ENCODE results near the gene TGFBR1. TPM values are rescaled to one million over a fixed set of nuclear protein-coding genes. Genes with fewer than 3 reads are reported as not detected.

TGFBR1 gene
- total RNA-seq, 2 donors from 2014 or later = 62.7 to 105 TPM

DNA sequence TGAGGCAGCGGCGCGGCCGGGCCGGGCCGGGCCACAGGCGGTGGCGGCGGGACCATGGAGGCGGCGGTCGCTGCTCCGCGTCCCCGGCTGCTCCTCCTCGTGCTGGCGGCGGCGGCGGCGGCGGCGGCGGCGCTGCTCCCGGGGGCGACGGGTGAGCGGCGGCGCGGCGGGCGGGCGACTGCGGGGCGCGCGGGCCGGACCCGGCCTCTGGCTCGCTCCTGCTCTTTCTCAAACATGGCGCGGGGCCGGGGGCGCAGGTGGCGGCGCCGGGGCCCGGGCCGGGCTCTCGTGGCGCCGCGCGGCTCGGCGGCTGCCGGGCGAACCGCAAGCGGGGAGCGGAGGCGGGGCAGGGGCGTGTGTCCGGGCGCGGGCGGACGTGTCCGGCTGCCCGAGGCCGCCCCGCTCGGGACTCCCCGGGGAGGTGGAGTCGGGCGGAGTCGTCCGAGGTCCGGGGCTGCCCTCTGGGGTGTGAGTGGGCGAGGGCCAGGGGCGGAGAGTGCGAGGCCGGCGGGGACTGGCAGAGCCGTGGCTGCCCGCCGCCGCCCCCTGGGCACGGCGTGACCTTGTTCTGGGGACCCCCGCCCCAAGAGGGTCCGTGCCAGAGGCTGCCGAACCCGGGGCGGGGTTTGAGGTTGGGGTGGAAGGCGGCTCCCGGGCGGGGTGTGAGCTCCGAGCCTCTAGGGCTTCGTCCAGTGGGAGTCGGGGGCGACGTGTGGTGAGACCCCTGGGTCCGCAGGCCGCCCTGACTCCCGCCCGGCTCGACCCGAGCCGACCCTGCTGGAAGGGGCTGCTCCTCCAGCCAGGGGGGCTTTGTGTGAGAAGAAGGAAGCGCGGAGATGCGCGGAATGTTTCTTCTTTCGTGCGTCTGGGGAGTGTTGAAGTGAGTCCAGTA, 485 bp downstream of the TGFBR1 start:
- Mint-ChIP-seq H3K27ac (peak overlapping the region; percentile 61 to 87), H3K36me3 (peaks cover 13% of the 10 kb centered on the region), H3K4me3 (peak overlapping the region; percentile 89), H3K27me3 (no peaks in the 10 kb centered on the region), H3K4me1 (ENCODE audit: low read depth in 2 of 2) (peaks cover 56 to 65% of the 10 kb centered on the region in 2 donors), H3K9me3 (no peaks in the 10 kb centered on the region)
- peak; percentile 79 to 87 for ATAC-seq
- DNase-seq (ENCODE audit: low spot score) = peak; percentile 95

DNA sequence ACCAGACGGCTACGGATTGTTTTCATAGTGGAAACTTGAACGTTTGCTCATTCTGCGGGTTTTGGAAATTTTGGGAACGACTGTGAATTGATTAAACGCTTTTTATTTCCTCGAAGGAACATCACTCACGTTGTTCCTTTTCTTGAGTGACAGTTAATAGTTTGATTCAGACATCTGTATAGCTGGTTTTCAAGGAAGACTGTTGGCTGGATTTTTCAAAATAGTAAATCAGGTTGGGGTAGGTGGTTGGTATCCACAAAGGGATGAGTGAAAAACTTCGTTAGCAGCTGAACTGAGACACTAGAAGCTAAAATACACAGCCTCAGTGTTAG, 1.1 kb downstream of the TGFBR1 start:
- H3K4me1 Mint-ChIP-seq (ENCODE audit: low read depth in 2 of 2) = peaks cover 56 to 66% of the 10 kb centered on the region in 2 donors
- peak overlapping the region; percentile 61 to 74 for H3K27ac Mint-ChIP-seq
- H3K27me3 Mint-ChIP-seq = no peaks in the 10 kb centered on the region
- H3K9me3 Mint-ChIP-seq = no peaks in the 10 kb centered on the region
- peak overlapping the region; percentile 89 for H3K4me3 Mint-ChIP-seq
- no peak for ATAC-seq
- H3K36me3 Mint-ChIP-seq = peaks cover 13% of the 10 kb centered on the region
- DNase-seq (ENCODE audit: low spot score) = no peak

DNA sequence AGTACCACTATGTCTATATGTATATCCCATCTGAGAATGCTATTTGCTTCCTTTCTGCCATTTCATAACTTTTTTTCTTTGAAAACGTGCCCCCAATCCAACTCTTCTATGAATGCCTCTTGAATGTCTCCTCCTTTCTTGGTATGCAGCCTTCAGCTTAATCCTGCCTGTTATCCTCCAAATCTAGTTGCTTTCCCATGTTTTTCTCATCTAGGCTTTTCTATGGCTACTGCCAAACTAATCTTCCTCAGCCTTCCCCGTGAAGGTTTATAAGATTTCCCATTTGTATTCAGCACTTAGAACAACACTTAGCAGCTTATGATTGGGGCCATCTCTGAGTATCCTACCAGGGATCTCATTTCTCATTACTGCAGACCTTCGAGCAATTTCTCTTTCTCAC, 2.5 kb downstream of the TGFBR1 start:
- no peak for ATAC-seq
- DNase-seq (ENCODE audit: low spot score) = no peak
- Mint-ChIP-seq H3K27ac (peak overlapping the region; percentile 61 to 74), H3K9me3 (no peaks in the 10 kb centered on the region), H3K4me3 (peak overlapping the region; percentile 89), H3K4me1 (ENCODE audit: low read depth in 2 of 2) (peaks cover 66 to 77% of the 10 kb centered on the region in 2 donors), H3K36me3 (peaks cover 14% of the 10 kb centered on the region), H3K27me3 (no peaks in the 10 kb centered on the region)

DNA sequence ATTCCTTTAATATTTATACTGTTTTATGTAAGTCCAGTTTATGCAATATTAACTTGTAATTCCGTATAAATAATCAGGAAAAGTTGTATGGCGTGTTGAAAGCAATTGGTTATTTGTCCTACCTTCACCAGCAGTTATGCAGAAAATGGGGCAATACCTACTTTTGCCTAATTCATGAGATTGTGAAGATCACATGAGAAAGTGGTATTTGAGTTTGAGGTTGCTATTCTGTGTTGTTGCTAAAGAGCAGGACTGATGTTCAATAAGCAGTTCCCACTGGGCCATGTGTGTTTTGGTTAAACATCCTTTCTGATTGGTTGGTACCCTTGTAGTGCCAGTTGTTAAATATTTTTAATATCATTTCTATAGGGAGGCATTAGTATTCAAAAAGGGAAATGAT, 3.2 kb downstream of the TGFBR1 start:
- Mint-ChIP-seq H3K36me3 (peaks cover 17% of the 10 kb centered on the region), H3K27ac (peak overlapping the region; percentile 61 to 74), H3K9me3 (no peaks in the 10 kb centered on the region), H3K27me3 (no peaks in the 10 kb centered on the region), H3K4me1 (ENCODE audit: low read depth in 2 of 2) (peaks cover 73 to 82% of the 10 kb centered on the region in 2 donors), H3K4me3 (peak overlapping the region; percentile 89)
- ATAC-seq (no peak), DNase-seq (ENCODE audit: low spot score) (no peak)

DNA sequence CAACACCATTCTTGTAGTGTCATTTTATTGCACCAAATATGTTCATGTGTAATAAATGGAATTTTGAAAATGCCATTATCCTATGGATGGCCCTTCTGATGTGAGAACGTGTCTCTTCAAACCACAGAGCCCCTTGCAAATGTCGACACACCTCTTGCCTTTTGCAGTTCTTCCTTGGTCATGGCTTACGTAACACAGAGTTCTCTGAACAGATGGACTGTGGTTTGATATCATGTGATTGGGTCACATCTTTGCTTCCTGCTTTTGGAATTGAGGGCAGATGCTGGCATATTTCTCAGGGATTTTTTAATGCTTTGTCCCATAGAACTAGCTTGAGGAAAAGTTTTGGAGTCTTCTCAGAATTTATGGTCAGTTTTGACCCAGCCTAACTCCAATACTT, 4.6 kb downstream of the TGFBR1 start:
- Mint-ChIP-seq H3K4me3 (peak overlapping the region; percentile 89), H3K36me3 (peaks cover 17% of the 10 kb centered on the region), H3K9me3 (no peaks in the 10 kb centered on the region)

DNA sequence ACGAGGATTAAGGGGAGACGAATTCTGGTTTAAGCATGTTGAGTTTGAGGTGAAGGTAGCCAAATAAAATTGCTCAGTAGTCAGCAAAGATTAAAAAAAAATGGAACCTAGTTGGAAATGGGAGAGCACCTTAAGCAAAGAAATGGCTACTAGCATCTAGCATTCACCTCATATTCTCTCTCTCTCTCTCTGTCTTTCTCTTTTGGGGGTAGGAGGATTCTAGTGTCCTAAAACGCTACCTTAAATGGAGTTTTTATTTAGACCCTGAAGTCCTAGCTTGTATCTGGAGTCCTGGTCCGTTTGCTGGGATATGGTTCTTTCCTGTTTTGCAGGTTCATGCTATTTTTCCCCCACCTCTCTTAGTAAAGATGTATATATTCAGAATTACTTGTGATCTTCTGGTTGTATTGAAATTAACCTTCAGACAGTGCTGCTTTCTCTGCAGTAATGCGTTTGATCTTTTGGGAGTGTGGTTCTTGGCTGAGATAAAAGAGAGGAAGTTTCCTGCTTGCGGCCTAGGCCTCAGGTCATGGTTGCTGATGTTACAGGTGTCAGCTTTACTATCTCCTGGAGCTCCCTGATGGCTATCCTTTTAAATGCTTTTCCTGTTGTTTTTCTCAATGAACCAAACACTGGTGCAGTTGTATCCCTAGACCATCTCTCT, 8.0 kb downstream of the TGFBR1 start:
- Mint-ChIP-seq H3K36me3 (peaks cover 17% of the 10 kb centered on the region), H3K4me1 (ENCODE audit: low read depth in 2 of 2) (peaks cover 80% of the 10 kb centered on the region in 2 donors), H3K27ac (peak overlapping the region; percentile 70 to 80), H3K4me3 (peak overlapping the region; percentile 87), H3K9me3 (no peaks in the 10 kb centered on the region), H3K27me3 (no peaks in the 10 kb centered on the region)
- ATAC-seq (peak in 1 of 2 donors; percentile 56), DNase-seq (ENCODE audit: low spot score) (no peak)

More for the DNA sequence above, 4.6 kb downstream of the TGFBR1 start:
- ATAC-seq (no peak), DNase-seq (ENCODE audit: low spot score) (no peak)
- no peaks in the 10 kb centered on the region for H3K27me3 Mint-ChIP-seq
- H3K4me1 Mint-ChIP-seq (ENCODE audit: low read depth in 2 of 2) = peaks cover 72 to 80% of the 10 kb centered on the region in 2 donors
- peak overlapping the region; percentile 61 to 74 for H3K27ac Mint-ChIP-seq

DNA sequence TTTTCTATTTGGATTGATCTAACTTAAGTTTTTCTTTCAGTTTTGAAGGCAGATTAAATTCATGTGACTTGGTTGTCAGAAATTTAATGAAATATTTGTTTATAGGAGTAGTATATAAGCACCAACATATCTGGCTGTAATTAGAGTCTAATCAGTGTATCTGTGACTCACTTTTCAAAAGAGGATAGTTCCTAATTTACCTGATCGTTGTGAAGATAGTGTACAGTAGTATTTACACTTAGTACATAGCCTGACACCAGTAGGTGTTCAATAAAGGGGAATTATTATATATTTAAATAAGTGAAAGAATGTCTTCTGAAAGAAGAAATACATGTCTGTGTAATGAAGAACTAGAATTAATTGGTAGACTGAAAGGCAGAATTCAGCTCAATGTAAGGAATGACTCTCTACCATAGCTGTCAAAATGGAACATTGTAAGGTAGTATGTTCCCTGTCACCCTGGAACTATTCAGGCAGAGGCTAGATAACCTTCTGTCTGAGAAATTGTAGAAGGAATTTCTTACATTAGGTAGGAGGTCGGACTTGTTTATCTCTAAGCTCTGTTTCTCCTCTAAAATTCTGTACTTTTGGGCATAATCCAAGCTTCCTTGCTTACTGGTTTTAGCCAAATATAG, 8.6 kb downstream of the TGFBR1 start:
- no peaks in the 10 kb centered on the region for H3K9me3 Mint-ChIP-seq
- no peaks in the 10 kb centered on the region for H3K27me3 Mint-ChIP-seq
- peaks cover 74 to 76% of the 10 kb centered on the region in 2 donors for H3K4me1 Mint-ChIP-seq (ENCODE audit: low read depth in 2 of 2)
- H3K4me3 Mint-ChIP-seq = peak overlapping the region; percentile 87
- no peak for ATAC-seq
- peaks cover 17% of the 10 kb centered on the region for H3K36me3 Mint-ChIP-seq
- peak overlapping the region; percentile 70 to 80 for H3K27ac Mint-ChIP-seq
- no peak for DNase-seq (ENCODE audit: low spot score)

DNA sequence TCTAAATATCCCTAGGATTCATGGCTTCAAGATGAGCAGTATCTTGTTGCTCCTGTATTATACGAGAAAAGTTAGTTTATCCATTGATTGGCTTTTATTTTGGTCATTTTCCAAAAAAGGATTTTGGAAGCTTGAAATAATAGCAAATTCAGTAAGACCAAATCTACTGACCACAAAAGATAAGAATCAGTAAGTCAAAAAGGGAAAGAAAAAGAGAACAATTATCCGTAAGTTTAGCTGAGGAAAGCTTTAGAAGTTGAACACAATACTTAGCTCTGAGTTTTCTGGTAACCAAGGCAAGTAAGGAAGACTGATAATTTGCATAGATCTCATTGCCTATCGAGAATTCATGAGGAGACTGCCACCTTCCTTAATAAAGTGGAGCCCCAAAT, 9.1 kb downstream of the TGFBR1 start:
- Mint-ChIP-seq H3K27ac (peak overlapping the region; percentile 70 to 80), H3K4me1 (ENCODE audit: low read depth in 2 of 2) (peaks cover 74 to 75% of the 10 kb centered on the region in 2 donors), H3K9me3 (no peaks in the 10 kb centered on the region), H3K36me3 (peaks cover 17% of the 10 kb centered on the region), H3K4me3 (peak overlapping the region; percentile 87), H3K27me3 (no peaks in the 10 kb centered on the region)
- DNase-seq (ENCODE audit: low spot score) (no peak), ATAC-seq (no peak)

DNA sequence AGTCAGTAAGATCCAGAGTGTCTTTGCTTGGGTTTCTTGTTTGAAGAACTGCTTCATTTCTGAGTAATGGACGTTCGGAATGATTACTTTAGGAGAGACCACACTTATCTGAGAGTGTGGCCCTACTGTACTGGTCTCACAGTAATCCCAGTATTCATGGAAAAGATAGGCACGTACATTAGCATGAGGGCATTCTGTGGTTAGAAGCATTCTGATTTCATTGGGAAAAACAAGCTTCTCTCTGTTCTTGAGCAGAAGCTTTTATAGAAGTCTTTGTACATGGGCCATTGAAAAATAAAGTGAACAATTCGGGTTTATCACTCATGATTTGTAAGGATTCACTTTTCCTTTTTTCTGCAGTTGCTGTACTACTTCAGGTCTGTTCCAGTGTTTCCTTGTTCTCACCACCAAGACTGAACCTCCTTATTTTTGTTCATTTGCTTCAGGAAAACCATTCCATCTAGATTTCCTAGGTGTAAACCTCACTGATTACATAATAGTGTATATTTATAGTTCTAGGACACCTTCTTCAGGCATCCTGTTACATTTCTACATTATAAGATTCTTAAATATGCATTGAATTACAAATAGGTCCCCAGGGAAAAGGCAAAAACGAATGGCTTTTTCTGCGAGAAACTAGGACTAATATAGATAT, 10.1 kb downstream of the TGFBR1 start:
- no peak for DNase-seq (ENCODE audit: low spot score)
- H3K36me3 Mint-ChIP-seq = peaks cover 13% of the 10 kb centered on the region
- no peaks in the 10 kb centered on the region for H3K27me3 Mint-ChIP-seq
- peaks cover 71 to 74% of the 10 kb centered on the region in 2 donors for H3K4me1 Mint-ChIP-seq (ENCODE audit: low read depth in 2 of 2)
- peak overlapping the region; percentile 70 to 80 for H3K27ac Mint-ChIP-seq
- H3K4me3 Mint-ChIP-seq = peak overlapping the region; percentile 87
- H3K9me3 Mint-ChIP-seq = no peaks in the 10 kb centered on the region
- no peak for ATAC-seq

DNA sequence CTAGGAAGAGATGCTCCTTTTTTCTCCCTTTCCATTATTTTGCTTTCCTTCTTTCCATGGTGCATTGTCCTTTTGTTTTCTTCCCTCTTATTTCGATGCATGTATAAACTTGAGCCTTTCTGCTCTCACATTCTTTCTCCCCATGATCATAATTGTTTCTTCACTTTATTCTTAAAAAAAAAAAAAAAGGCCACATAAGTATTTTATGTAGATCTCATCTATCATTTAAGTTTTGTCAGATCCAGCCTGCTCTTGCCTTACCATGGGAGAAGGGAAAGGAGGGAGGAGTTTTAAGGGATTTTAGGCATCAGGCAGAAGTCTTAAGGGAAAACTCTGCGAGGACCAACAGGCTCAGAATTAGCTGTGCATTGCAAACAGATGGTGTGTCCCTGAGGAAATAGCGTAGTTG, 11.1 kb downstream of the TGFBR1 start:
- no peaks in the 10 kb centered on the region for H3K27me3 Mint-ChIP-seq

DNA sequence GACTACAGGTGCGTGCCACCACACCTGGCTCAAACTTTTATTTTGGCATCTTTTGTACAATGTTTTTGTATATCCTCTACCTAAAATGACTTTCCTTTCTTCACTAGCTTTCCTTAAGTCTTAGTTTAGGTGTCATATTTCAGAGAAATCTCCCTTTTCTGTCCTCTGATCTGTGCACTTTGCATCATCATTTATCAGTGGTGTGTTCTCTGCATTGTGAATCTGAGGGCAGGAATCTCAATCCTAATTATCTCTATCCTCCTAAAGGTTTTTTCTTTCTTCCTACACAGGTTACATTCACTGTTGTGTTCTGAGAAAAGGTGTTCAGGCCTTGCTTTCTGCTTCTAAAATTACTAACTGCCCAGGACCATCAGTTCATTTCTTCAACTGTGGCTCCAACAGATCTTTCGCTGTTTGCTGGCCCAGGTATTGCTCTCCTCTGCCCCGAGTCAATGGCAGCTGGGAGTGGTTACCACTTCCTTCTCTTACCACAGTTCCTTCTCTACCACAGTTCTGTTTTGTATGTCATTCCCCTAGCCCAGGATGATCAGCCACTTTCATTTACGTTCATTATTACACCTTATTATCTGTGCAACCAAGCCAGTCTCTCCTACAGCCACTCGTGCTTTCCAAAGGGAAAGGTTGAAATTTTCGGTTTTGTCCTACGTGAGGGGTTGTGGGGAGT, 14.0 kb downstream of the TGFBR1 start:
- no peaks in the 10 kb centered on the region for H3K9me3 Mint-ChIP-seq
- H3K4me3 Mint-ChIP-seq = peak overlapping the region; percentile 90
- peak; percentile 96 to 99 for ATAC-seq
- peaks cover 10% of the 10 kb centered on the region for H3K36me3 Mint-ChIP-seq
- H3K27me3 Mint-ChIP-seq = no peaks in the 10 kb centered on the region
- DNase-seq (ENCODE audit: low spot score) = peak; percentile 70
- H3K27ac Mint-ChIP-seq = peak overlapping the region; percentile 81 to 84
- peaks cover 64 to 81% of the 10 kb centered on the region in 2 donors for H3K4me1 Mint-ChIP-seq (ENCODE audit: low read depth in 2 of 2)

More for the DNA sequence above, 11.1 kb downstream of the TGFBR1 start:
- DNase-seq (ENCODE audit: low spot score) = no peak
- Mint-ChIP-seq H3K9me3 (no peaks in the 10 kb centered on the region), H3K4me3 (no peak overlapping the region), H3K27ac (peak overlapping the region; percentile 33 to 76), H3K4me1 (ENCODE audit: low read depth in 2 of 2) (peaks cover 72 to 79% of the 10 kb centered on the region in 2 donors), H3K36me3 (peaks cover 9% of the 10 kb centered on the region)
- ATAC-seq = no peak

DNA sequence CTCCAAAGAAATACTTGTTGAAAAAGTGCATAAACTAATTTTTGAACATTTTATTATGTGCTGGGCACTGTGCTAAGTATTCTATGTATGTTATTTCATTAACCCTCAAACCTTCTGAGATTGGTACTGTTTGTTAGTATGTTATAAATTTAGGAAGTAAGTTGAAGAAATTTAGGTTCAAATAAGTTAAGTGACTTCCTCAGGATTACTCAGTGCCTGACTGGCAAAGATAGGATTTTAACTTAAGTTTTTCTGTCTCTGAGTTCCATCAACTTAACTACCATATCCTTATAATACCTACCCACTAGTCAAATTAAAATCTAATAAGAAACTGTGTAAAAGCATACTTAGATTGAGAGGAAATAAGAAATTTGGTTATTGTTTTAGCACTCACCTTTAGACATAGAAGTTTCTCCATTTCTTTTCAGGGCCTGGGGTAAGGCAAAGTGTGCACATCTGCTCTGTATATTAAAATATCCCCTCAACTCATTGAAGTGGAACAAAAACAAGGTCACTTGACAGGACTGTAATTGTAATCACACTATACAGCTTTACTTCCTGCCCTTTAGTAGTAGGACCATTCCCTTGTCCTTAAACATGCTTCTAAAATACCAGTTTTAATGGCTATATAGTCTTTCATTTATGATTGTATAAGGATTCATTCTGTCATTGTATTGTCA, 15.2 kb downstream of the TGFBR1 start:
- peaks cover 19% of the 10 kb centered on the region for H3K36me3 Mint-ChIP-seq
- DNase-seq (ENCODE audit: low spot score) (no peak), ATAC-seq (no peak)
- H3K9me3 Mint-ChIP-seq = no peaks in the 10 kb centered on the region
- no peaks in the 10 kb centered on the region for H3K27me3 Mint-ChIP-seq
- H3K4me3 Mint-ChIP-seq = peak overlapping the region; percentile 90
- H3K4me1 Mint-ChIP-seq (ENCODE audit: low read depth in 2 of 2) = peaks cover 62 to 79% of the 10 kb centered on the region in 2 donors
- H3K27ac Mint-ChIP-seq = peak overlapping the region; percentile 81 to 84

Data from natural killer cell treated with Interleukin-12 subunit alpha and Interleukin-12 subunit beta and Interleukin-15 and Interleukin-18, amount 100 ng/mL, for 72 hours (primary cell).